Hematopoietic multipotent progenitor cell treated with erythropoietin and hydrocortisone succinate and interleukin-3 and kit ligand, for 8 days (in vitro differentiated cells): Measurements from ENCODE around the gene ZNF446.
"Not testable (repeated sequence)": the region's sequence is repeated elsewhere in the genome, so short reads cannot be mapped to it uniquely, and the experiment has no call there.

Experiments
- DNase-seq: peaks from one replicate; pipeline ENCODE4 v3.0.0-alpha.2; 2015

Gene ZNF446

GRCh38 chr19:58475714-58476497 is at the start of gene ZNF446:
ZNF446 (plus strand) TSS chr19:58476352; CDS start chr19:58477219, 867 bp downstream.
- peak; percentile 96 for DNase-seq

DNA sequence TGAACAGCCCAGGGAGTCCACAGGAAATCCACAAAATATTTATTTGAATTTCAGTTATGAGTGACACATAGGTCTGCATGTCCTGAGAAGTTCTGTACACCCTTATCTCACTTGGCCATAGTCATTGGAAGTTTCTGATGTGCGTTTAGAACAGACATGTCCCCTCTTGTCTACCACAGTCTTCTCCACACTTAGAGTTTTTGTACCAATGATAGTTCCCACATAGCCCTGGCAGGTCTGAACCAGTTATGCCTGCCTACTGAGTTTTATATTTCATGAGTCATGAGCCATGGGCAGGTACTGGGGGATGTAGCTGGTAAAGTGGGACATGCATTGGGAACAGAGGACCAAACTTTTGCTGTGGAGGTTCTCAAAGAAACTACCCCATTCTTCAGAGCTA is 47.5 kb upstream of the ZNF446 start:
- no peak for DNase-seq

- DNase-seq, result no peak
Measured at GRCh38 chr19:58429745-58430144, 46.4 kb upstream of the ZNF446 start.

- DNase-seq, result no peak
Measured at GRCh38 chr19:58434217-58434616, 41.9 kb upstream of the ZNF446 start.

- peak; percentile 100 for DNase-seq
Measured at GRCh38 chr19:58439576-58440554, 36.3 kb upstream of the ZNF446 start, which contains the start of gene ZNF132. ZNF132 (minus strand) TSS chr19:58440153; CDS start chr19:58439821, 332 bp downstream.

GRCh38 chr19:58440556-58440955 is 35.6 kb upstream of the ZNF446 start:
- DNase-seq, result no peak

GRCh38 chr19:58442986-58443385 is 33.2 kb upstream of the ZNF446 start:
- not testable (repeated sequence) for DNase-seq

- DNase-seq, result not testable (repeated sequence)
Measured at GRCh38 chr19:58448860-58449259, 27.3 kb upstream of the ZNF446 start.

- not testable (repeated sequence) for DNase-seq
Measured at GRCh38 chr19:58449980-58450379, 26.2 kb upstream of the ZNF446 start.

- no peak for DNase-seq
Measured at GRCh38 chr19:58450856-58451357, 25.2 kb upstream of the ZNF446 start.

DNA sequence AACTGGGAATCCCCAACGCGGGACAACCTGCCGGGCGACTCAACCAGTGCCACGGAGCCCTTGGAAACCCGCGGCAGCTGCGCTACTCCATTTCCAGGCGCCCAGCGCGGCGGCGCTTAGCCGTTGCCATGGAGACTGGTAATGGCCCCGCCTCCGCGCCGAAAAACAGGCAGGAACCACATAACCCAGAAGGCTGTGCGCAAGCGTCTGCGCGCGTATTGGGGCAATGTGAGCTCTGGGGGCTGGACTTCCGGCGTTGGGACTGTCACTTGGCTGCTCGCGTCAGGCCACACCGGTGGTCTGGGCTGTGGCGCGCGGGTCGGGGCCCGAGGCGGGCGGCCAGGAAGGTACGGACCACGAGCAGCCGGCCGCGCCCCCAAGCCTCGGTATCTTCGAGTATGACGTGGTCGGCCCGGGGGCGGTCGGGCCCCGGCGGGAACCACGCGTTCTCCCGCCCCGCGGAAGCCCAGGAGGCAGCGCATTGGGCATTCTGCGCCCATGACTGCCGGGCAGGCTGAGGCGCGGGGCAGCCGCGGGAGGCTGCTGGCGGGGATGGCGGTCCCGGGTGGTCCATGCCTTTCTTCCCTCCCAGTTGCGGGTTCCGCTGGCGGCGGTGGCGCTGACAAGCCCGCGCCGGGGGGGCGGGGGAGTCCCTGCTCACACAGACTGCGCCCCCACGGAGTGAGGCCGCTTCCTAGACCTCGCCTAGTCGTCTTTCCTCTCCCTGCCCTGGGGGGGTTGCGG is 24.6 kb upstream of the ZNF446 start, which contains the start of gene ZNF324B:
TSS of gene ZNF324B (plus strand) at position 265 of the 744 bp plus-strand sequence. CDS start 2,080 bp downstream, outside the sequence.
- peak; percentile 98 for DNase-seq

DNA sequence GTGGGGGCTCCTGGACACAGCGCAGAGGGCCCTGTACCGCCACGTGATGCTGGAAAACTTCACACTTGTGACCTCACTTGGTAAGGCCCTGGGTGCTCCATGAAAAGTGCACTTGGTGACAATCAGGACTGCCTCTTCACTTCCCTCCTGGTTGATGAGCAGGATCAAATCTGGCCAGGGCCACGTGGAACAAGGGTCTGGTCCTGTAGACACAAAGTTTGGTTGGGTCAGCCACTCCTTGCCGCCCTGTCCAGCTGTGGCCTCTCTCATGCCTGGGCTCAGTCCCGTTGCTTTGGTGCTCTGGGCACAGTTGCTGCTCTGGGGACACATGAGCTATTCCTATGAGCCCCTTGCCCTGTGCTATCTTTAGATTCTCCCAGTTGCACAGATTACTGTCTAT is 22.4 kb upstream of the ZNF446 start:
- DNase-seq, result no peak

GRCh38 chr19:58455306-58455705 is 20.8 kb upstream of the ZNF446 start:
- no peak for DNase-seq

DNA sequence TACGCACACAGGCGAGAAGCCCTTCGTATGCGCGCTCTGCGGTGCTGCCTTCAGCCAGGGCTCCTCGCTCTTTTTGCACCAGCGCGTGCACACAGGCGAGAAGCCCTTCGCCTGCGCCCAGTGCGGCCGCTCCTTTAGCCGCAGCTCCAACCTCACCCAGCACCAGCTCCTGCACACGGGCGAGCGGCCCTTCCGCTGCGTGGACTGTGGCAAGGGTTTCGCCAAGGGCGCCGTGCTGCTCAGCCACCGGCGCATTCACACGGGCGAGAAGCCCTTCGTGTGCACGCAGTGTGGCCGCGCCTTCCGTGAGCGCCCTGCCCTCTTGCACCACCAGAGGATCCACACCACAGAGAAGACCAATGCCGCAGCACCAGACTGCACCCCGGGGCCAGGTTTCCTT is 20.0 kb upstream of the ZNF446 start:
- DNase-seq, result no peak

GRCh38 chr19:58460039-58460438 is 16.1 kb upstream of the ZNF446 start:
- no peak for DNase-seq

DNA sequence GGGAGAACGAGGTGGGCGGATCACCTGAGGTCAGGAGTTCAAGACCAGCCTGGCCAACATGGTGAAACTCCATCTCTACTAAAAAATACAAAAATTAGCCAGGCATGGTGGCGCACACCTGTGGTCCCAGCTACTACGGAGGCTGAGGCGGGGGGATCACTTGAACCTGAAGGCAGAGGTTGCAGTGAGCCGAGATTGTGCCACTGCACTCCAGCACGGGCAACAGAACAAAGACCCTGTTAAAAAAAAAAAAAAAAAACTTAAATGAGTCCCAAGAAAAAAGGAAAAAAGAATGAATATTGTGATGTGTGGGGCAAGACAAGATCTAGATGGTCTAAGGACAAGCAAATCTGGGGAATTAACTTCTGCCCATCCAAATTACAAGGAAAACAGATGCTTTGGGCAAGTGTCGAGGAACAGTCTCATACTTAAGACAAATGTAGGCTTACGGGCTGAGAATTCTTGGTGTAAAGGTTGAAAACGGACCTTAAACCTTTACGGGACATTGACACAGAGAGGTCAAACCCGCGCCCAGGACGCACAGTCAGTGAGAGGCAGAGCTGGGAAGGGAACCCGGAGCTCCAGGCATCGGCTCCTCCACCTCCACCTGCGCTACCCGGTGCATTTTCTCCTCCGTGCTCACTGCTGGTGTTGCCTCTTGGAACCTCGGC is 9.9 kb upstream of the ZNF446 start:
- DNase-seq, result peak; percentile 22

- peak; percentile 97 for DNase-seq
Measured at GRCh38 chr19:58466760-58467589, 9.2 kb upstream of the ZNF446 start, which contains the start of gene ZNF324. ZNF324 (plus strand) TSS chr19:58467080; CDS start chr19:58469186, 2,106 bp downstream.

- no peak for DNase-seq
Measured at GRCh38 chr19:58468216-58468839, 7.8 kb upstream of the ZNF446 start.

DNA sequence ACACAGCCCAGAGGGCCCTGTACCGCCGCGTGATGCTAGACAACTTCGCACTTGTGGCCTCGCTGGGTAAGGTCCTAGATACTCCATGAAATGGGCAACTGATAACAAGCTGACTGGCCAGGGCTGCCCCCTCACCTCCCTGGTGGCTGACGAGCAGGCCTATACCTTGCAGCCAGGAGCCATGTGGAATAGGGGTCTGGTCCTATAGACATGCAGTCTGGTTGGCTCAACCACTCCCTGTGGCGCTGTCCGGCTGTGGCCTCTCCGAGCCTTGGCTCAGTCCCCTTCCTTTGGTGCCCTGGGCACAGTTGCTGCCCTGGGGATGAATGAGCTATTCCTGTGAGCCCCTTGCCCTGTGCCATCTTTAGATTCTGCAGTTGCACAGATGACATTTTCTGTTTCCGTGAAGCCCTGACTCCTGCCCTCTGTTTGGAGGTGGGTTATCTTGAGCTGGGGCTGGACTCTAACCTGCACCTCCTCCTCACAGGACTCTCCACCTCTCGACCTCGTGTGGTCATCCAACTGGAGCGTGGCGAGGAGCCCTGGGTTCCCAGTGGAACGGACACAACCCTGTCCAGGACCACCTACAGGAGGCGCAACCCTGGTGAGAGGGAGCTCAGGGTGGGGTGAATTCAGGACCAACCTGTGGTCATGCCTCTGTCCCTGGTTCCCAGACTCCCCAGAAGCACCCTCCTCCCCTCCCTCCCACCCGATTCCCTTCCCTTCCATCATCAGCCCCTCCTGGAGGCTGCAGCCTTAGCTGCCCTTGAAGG is 6.7 kb upstream of the ZNF446 start:
- no peak for DNase-seq
